ENCODE results near the gene CYP11A1. TPM values are rescaled to one million over a fixed set of nuclear protein-coding genes. Genes with fewer than 3 reads are reported as not detected.

Gene CYP11A1
- total RNA-seq, 1 experiment from 2014 or later = not detected

DNA sequence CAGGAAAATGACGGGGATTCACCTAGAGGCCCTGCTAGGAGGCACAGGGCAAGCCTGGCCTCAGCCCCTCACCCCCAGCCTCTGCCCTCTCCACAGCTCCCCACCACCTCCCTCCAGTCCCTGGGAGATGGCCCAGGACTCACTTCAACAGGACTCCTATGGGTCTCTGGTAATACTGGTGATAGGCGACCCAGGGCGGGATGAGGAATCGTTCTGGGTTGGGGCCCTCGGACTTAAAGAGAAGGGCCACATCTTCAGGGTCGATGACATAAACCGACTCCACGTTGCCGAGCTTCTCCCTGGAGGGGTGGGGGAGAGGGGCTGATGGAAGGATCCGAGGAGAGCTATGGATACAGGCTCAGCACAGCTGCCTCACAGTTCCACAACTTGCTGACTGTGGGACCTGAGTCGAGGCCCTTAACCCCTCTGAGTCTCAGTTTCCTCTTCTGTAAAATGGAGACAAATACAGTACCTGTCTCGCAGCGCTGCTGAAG lies 19.6 kb downstream of the CYP11A1 start:
- no peak for DNase-seq
- no peaks in the 10 kb centered on the region for H3K4me1 ChIP-seq (ENCODE audit: low read length)
- no peaks in the 10 kb centered on the region for H3K36me3 ChIP-seq (ENCODE audit: insufficient read depth, low read length)
- H3K79me2 ChIP-seq (ENCODE audit: low read length) = no peaks in the 10 kb centered on the region
- H3K27ac ChIP-seq (ENCODE audit: low read length) = no peak overlapping the region
- no peak overlapping the region for H3K4me2 ChIP-seq (ENCODE audit: low read depth, low read length, poor library complexity, severe bottlenecking)
- no peak overlapping the region for H3K9ac ChIP-seq (ENCODE audit: low read length)
- no peaks in the 10 kb centered on the region for H3K9me3 ChIP-seq (ENCODE audit: low read length)
- no peak overlapping the region for H3K4me3 ChIP-seq (ENCODE audit: low read length)
- H3K27me3 ChIP-seq (ENCODE audit: low read length) = no peaks in the 10 kb centered on the region
- no peaks in the 10 kb centered on the region for H3K9me2 ChIP-seq (replicated peaks; ENCODE audit: insufficient read depth, low read length)
- H4K20me1 ChIP-seq (ENCODE audit: insufficient read depth, low read depth, low read length) = no peaks in the 10 kb centered on the region
- H2AFZ ChIP-seq (ENCODE audit: low read length) = no peak overlapping the region

DNA sequence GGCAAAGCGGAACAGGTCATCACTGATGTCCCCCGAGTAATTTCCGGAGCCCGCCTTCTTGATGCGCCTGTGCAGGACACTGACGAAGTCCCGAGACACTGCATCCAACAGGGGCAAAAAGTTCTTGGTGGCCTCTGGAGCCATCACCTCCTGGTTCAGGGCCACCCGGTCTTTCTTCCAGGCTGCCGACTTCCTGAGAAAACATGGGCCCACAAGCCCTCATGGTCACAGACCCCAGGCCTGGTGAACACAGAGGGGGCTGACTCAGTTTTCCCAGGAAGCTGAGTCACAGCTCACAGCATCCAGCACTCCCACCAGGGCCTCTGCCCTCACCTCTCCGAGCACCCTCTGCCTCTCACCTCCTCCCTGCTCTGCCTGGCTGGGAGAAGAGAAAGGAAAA lies 22.4 kb downstream of the CYP11A1 start:
- Histone ChIP-seq H3K4me1 (ENCODE audit: low read length) (no peaks in the 10 kb centered on the region), H3K4me2 (ENCODE audit: low read depth, low read length, poor library complexity, severe bottlenecking) (no peak overlapping the region), H3K9ac (ENCODE audit: low read length) (no peak overlapping the region), H3K4me3 (ENCODE audit: low read length) (no peak overlapping the region), H3K9me3 (ENCODE audit: low read length) (no peaks in the 10 kb centered on the region), H2AFZ (ENCODE audit: low read length) (no peak overlapping the region), H3K9me2 (replicated peaks; ENCODE audit: insufficient read depth, low read length) (no peaks in the 10 kb centered on the region), H3K36me3 (ENCODE audit: insufficient read depth, low read length) (no peaks in the 10 kb centered on the region), H3K79me2 (ENCODE audit: low read length) (no peaks in the 10 kb centered on the region), H3K27me3 (ENCODE audit: low read length) (no peaks in the 10 kb centered on the region), H3K27ac (ENCODE audit: low read length) (no peak overlapping the region), H4K20me1 (ENCODE audit: insufficient read depth, low read depth, low read length) (no peaks in the 10 kb centered on the region)
- no peak for DNase-seq

DNA sequence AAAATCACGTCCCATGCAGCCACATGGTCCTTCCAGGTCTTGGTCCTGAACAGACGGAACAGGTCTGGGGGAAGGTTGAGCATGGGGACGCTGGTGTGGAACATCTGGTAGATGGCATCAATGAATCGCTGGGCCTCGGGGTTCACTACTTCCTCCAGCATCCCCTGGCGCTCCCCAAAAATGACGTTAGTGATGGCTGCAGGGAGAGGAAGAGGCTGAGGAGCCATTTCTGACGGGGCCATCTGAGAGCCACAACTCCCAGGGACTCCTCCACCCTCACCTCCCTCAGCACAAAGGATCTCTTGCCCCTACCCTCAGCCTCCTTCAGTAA lies 23.7 kb downstream of the CYP11A1 start:
- H3K4me1 ChIP-seq (ENCODE audit: low read length) = no peaks in the 10 kb centered on the region
- no peak for DNase-seq

DNA sequence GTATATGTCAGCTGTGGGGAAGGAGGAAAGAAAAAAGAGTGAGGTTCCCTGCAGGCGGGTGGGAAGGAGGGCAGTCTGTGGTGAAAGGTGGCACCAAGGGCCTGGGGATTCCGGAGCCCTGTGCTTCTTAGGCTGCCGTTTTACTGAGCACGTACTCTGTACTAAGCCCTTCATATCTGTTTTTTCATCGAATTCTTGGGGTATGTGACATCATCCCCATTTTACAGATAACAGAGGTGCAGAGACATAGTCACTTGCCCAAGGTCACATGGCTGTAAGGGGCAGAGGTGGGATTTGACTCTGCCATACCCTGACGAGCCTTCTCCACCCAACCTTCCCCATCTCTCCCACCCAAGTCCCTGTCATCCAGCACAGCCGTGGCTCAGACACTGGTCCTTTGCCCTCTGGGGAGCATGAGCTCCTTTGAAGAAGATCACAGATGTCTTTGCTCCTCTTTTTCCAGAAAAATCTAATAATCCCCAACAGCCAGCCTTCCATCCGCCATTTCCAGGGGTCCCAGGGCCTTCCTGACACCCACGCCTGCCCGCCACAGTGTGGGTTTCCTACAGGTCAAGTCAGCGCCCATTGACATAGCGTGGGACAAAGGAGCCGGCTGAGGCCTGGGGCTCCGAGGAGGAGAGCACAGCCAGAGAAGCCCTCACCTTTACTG lies 24.2 kb downstream of the CYP11A1 start:
- no peaks in the 10 kb centered on the region for H3K27me3 ChIP-seq (ENCODE audit: low read length)
- no peak overlapping the region for H3K27ac ChIP-seq (ENCODE audit: low read length)
- H3K9me3 ChIP-seq (ENCODE audit: low read length) = no peaks in the 10 kb centered on the region
- H3K9ac ChIP-seq (ENCODE audit: low read length) = no peak overlapping the region
- H3K79me2 ChIP-seq (ENCODE audit: low read length) = no peaks in the 10 kb centered on the region
- no peaks in the 10 kb centered on the region for H4K20me1 ChIP-seq (ENCODE audit: insufficient read depth, low read depth, low read length)
- H3K9me2 ChIP-seq (replicated peaks; ENCODE audit: insufficient read depth, low read length) = no peaks in the 10 kb centered on the region
- no peak overlapping the region for H3K4me2 ChIP-seq (ENCODE audit: low read depth, low read length, poor library complexity, severe bottlenecking)
- DNase-seq = no peak
- no peaks in the 10 kb centered on the region for H3K36me3 ChIP-seq (ENCODE audit: insufficient read depth, low read length)
- no peak overlapping the region for H2AFZ ChIP-seq (ENCODE audit: low read length)
- no peak overlapping the region for H3K4me3 ChIP-seq (ENCODE audit: low read length)
- H3K4me1 ChIP-seq (ENCODE audit: low read length) = no peaks in the 10 kb centered on the region

More for the DNA sequence above, 23.7 kb downstream of the CYP11A1 start:
- Histone ChIP-seq H3K27me3 (ENCODE audit: low read length) (no peaks in the 10 kb centered on the region), H3K4me2 (ENCODE audit: low read depth, low read length, poor library complexity, severe bottlenecking) (no peak overlapping the region), H3K9me3 (ENCODE audit: low read length) (no peaks in the 10 kb centered on the region), H3K36me3 (ENCODE audit: insufficient read depth, low read length) (no peaks in the 10 kb centered on the region), H3K79me2 (ENCODE audit: low read length) (no peaks in the 10 kb centered on the region), H4K20me1 (ENCODE audit: insufficient read depth, low read depth, low read length) (no peaks in the 10 kb centered on the region), H3K27ac (ENCODE audit: low read length) (no peak overlapping the region), H2AFZ (ENCODE audit: low read length) (no peak overlapping the region), H3K9ac (ENCODE audit: low read length) (no peak overlapping the region), H3K9me2 (replicated peaks; ENCODE audit: insufficient read depth, low read length) (no peaks in the 10 kb centered on the region), H3K4me3 (ENCODE audit: low read length) (no peak overlapping the region)

DNA sequence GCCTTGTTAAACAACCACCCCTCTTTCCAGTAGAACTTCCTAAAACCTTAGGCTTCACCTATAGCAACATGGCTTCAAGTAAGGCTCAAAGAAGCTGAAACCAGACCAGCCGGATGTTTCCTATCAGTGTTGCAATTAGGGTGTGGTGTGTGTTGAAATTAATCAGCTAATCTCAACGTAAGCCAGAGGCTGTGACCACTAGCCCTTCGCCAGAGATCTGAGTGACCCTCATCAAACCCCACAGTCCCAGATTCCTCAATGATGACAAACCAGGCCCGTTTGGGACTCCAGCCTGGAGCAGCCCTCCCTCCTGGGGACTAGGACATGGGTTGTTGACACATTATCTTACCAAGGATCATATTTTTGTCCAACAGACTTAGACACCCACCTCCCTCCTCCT lies 27.3 kb downstream of the CYP11A1 start:
- H3K4me1 ChIP-seq (ENCODE audit: low read length) = no peaks in the 10 kb centered on the region
- no peaks in the 10 kb centered on the region for H3K9me2 ChIP-seq (replicated peaks; ENCODE audit: insufficient read depth, low read length)
- H4K20me1 ChIP-seq (ENCODE audit: insufficient read depth, low read depth, low read length) = no peaks in the 10 kb centered on the region
- H3K4me2 ChIP-seq (ENCODE audit: low read depth, low read length, poor library complexity, severe bottlenecking) = no peak overlapping the region
- H3K36me3 ChIP-seq (ENCODE audit: insufficient read depth, low read length) = no peaks in the 10 kb centered on the region
- no peaks in the 10 kb centered on the region for H3K27me3 ChIP-seq (ENCODE audit: low read length)
- no peak for DNase-seq
- no peak overlapping the region for H2AFZ ChIP-seq (ENCODE audit: low read length)
- H3K79me2 ChIP-seq (ENCODE audit: low read length) = no peaks in the 10 kb centered on the region
- no peaks in the 10 kb centered on the region for H3K9me3 ChIP-seq (ENCODE audit: low read length)
- no peak overlapping the region for H3K9ac ChIP-seq (ENCODE audit: low read length)
- H3K4me3 ChIP-seq (ENCODE audit: low read length) = no peak overlapping the region
- H3K27ac ChIP-seq (ENCODE audit: low read length) = no peak overlapping the region

DNA sequence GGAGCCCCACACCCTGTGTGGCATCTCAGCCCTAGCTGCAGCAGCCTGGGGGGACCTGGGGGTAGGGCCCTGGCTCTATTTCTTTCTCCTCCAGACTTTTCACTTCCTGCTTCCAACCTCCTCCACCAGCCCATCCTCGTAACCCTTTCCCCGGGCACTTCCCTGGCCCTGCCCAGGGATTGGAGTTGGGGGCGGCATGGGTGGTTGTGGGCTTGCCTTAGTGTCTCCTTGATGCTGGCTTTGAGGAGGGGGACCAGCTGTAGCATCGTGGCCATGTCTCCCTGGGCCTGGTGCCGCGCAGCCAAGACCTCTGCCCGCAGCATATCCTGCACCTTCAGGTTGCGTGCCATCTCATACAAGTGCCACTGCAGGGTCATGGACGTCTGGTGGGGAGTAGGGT lies 28.1 kb downstream of the CYP11A1 start:
- H3K4me1 ChIP-seq (ENCODE audit: low read length) = no peaks in the 10 kb centered on the region
- H3K9me3 ChIP-seq (ENCODE audit: low read length) = no peaks in the 10 kb centered on the region
- no peak overlapping the region for H3K4me2 ChIP-seq (ENCODE audit: low read depth, low read length, poor library complexity, severe bottlenecking)
- H3K27me3 ChIP-seq (ENCODE audit: low read length) = no peaks in the 10 kb centered on the region
- H3K27ac ChIP-seq (ENCODE audit: low read length) = no peak overlapping the region
- no peaks in the 10 kb centered on the region for H4K20me1 ChIP-seq (ENCODE audit: insufficient read depth, low read depth, low read length)
- no peaks in the 10 kb centered on the region for H3K36me3 ChIP-seq (ENCODE audit: insufficient read depth, low read length)
- no peaks in the 10 kb centered on the region for H3K79me2 ChIP-seq (ENCODE audit: low read length)
- no peak overlapping the region for H2AFZ ChIP-seq (ENCODE audit: low read length)
- H3K9me2 ChIP-seq (replicated peaks; ENCODE audit: insufficient read depth, low read length) = no peaks in the 10 kb centered on the region
- no peak for DNase-seq
- no peak overlapping the region for H3K4me3 ChIP-seq (ENCODE audit: low read length)
- H3K9ac ChIP-seq (ENCODE audit: low read length) = no peak overlapping the region

DNA sequence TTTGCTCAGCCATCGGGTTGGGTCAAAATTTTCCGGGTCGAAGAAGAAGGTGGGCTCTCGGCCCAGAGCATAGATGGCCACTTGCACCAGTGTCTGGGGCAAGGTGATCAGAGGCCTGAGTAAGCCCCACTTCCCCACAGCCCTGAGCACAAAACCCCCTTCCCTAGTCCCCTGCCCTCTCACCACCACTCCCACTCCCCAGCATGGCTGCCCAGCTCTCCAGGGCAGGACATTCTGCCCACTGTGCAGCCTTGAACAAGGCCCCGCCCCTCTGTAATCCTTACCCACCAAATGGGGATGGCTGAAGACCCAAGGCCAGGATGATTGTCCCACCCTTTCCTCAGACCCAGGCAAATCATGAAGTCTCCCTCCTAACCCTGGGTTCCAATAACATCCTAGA lies 28.8 kb downstream of the CYP11A1 start:
- Histone ChIP-seq H4K20me1 (ENCODE audit: insufficient read depth, low read depth, low read length) (no peaks in the 10 kb centered on the region), H3K79me2 (ENCODE audit: low read length) (no peaks in the 10 kb centered on the region), H2AFZ (ENCODE audit: low read length) (no peak overlapping the region), H3K9me2 (replicated peaks; ENCODE audit: insufficient read depth, low read length) (no peaks in the 10 kb centered on the region), H3K27me3 (ENCODE audit: low read length) (no peaks in the 10 kb centered on the region), H3K4me2 (ENCODE audit: low read depth, low read length, poor library complexity, severe bottlenecking) (no peak overlapping the region), H3K36me3 (ENCODE audit: insufficient read depth, low read length) (no peaks in the 10 kb centered on the region), H3K27ac (ENCODE audit: low read length) (no peak overlapping the region), H3K9ac (ENCODE audit: low read length) (no peak overlapping the region), H3K9me3 (ENCODE audit: low read length) (no peaks in the 10 kb centered on the region), H3K4me3 (ENCODE audit: low read length) (no peak overlapping the region), H3K4me1 (ENCODE audit: low read length) (no peaks in the 10 kb centered on the region)
- no peak for DNase-seq

DNA sequence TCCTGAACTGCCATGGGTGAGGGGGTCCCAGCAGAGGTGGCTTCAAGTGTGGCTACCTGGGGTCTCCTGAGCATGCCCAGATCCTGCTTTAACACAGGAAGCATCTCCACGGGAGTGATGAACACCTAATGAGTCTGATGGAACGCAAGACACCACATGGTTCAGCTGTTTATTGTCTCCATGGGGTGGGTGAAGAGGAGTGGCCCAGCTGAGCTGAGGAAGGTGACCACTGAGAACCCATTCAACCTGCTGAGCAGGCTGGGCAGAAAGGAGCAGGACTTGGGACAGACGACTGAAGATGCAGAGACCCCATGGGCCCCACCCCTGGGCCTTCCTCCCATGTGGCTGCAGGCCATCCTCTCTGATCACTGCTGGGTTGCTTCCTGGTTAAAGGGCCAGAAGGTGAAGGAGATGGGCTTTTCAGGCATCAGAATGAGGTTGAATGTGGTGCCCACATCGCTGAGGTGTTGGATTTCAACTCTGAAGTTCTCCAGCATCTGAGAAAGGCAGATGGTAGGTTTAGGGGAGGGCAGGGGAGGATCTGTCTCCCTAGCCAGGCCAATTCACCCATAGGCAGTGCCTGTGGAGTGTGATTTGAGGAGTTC lies 29.7 kb downstream of the CYP11A1 start:
- H3K27ac ChIP-seq (ENCODE audit: low read length) = no peak overlapping the region
- H3K9me2 ChIP-seq (replicated peaks; ENCODE audit: insufficient read depth, low read length) = no peaks in the 10 kb centered on the region
- no peaks in the 10 kb centered on the region for H4K20me1 ChIP-seq (ENCODE audit: insufficient read depth, low read depth, low read length)
- H3K27me3 ChIP-seq (ENCODE audit: low read length) = no peaks in the 10 kb centered on the region
- no peaks in the 10 kb centered on the region for H3K4me1 ChIP-seq (ENCODE audit: low read length)
- no peak overlapping the region for H3K4me3 ChIP-seq (ENCODE audit: low read length)
- H3K9ac ChIP-seq (ENCODE audit: low read length) = no peak overlapping the region
- H2AFZ ChIP-seq (ENCODE audit: low read length) = no peak overlapping the region
- H3K4me2 ChIP-seq (ENCODE audit: low read depth, low read length, poor library complexity, severe bottlenecking) = no peak overlapping the region
- no peaks in the 10 kb centered on the region for H3K9me3 ChIP-seq (ENCODE audit: low read length)
- no peaks in the 10 kb centered on the region for H3K79me2 ChIP-seq (ENCODE audit: low read length)
- no peak for DNase-seq
- H3K36me3 ChIP-seq (ENCODE audit: insufficient read depth, low read length) = no peaks in the 10 kb centered on the region

Measured in Karpas-422 (cell line).